ENCODE data around the gene KLHDC8A. TPM values are rescaled to one million over a fixed set of nuclear protein-coding genes. Genes with fewer than 3 reads are reported as not detected.
A peak's percentile ranks its signal among the peaks of the same experiment; 100 is the strongest.

The KLHDC8A gene
- total and polyA plus RNA-seq, 2 of the 13 experiments (the other 11 are each of a cell fraction or from before 2014, with no cell fraction given): not detected

GRCh38 chr1:205321162-205321958 lies 35.4 kb downstream of the KLHDC8A start, which contains the start of gene NUAK2 (continued):
- TF ChIP-seq ZNF512 (CRISPR knock-in tag; IDR thresholded peaks at IDR 0.05) (no peak), ZNF556 (CRISPR knock-in tag; IDR thresholded peaks at IDR 0.05; ENCODE audit: borderline replicate concordance) (peak; percentile 30; the same call in 1 of the 2 replicates), UBTF (CRISPR knock-in tag; IDR thresholded peaks at IDR 0.05) (peak; percentile 95), CREBL2 (CRISPR knock-in tag; IDR thresholded peaks at IDR 0.05; ENCODE audit: borderline replicate concordance) (0 out of 2 replicates have a peak, but pooled peaks have one; percentile 33), ZNF282 (IDR thresholded peaks at IDR 0.05; ENCODE audit: partially characterized antibody) (no peak), SAFB2 (CRISPR knock-in tag; IDR thresholded peaks at IDR 0.05; ENCODE audit: borderline replicate concordance, low read depth) (no peak), ZNF674 (CRISPR knock-in tag; IDR thresholded peaks at IDR 0.05; ENCODE audit: low read depth) (0 out of 2 replicates have a peak, but pooled peaks have one; percentile 77), SMAD9 (CRISPR knock-in tag; IDR thresholded peaks at IDR 0.05) (peak; percentile 85; the same call in 1 of the 2 replicates), ZNF44 (CRISPR knock-in tag; IDR thresholded peaks at IDR 0.05) (0 out of 2 replicates have a peak, but pooled peaks have one; percentile 62), ZIK1 (CRISPR knock-in tag; IDR thresholded peaks at IDR 0.05; ENCODE audit: borderline replicate concordance, low read depth) (peak; percentile 81; the same call in 1 of the 2 replicates), TFDP1 (CRISPR knock-in tag; IDR thresholded peaks at IDR 0.05; ENCODE audit: borderline replicate concordance) (peak; percentile 58; the same call in 1 of the 2 replicates), PCBP1 (IDR thresholded peaks at IDR 0.05; ENCODE audit: borderline replicate concordance, low read depth, low read length) (0 out of 2 replicates have a peak, but pooled peaks have one; percentile 54), HIVEP1 (CRISPR knock-in tag; IDR thresholded peaks at IDR 0.05) (peak; percentile 82), ZFP37 (CRISPR knock-in tag; IDR thresholded peaks at IDR 0.05; ENCODE audit: borderline replicate concordance) (0 out of 2 replicates have a peak, but pooled peaks have one; percentile 52), PHF21A (CRISPR knock-in tag; IDR thresholded peaks at IDR 0.05) (0 out of 2 replicates have a peak, but pooled peaks have one; percentile 16), MXD1 (CRISPR knock-in tag; IDR thresholded peaks at IDR 0.05) (peak; percentile 92), POGZ (CRISPR knock-in tag; IDR thresholded peaks at IDR 0.05) (peak; percentile 67), GATA4 (IDR thresholded peaks at IDR 0.05; ENCODE audit: borderline replicate concordance, low read depth) (no peak), ZNF33A (CRISPR knock-in tag; IDR thresholded peaks at IDR 0.05; ENCODE audit: borderline replicate concordance) (no peak), MAFG (CRISPR knock-in tag; IDR thresholded peaks at IDR 0.05) (no peak), ASH2L (IDR thresholded peaks at IDR 0.05; ENCODE audit: insufficient read length, low read depth, low read length) (peak; percentile 54), MAZ (IDR thresholded peaks at IDR 0.05; ENCODE audit: borderline replicate concordance, low read depth, low read length) (no peak), MAZ (CRISPR knock-in tag; IDR thresholded peaks at IDR 0.05; ENCODE audit: low read depth) (0 out of 2 replicates have a peak, but pooled peaks have one; percentile 43)

Data from HepG2 (cell line).